GM19238 (cell line): ENCODE results near the gene JUN.

ENCODE experiments used
- DNase-seq: peaks from one replicate; pipeline ENCODE4 v3.0.0; 2011; ENCODE audit warnings: low spot score; ENCODE audit not compliant: insufficient read length

Gene JUN

DNA sequence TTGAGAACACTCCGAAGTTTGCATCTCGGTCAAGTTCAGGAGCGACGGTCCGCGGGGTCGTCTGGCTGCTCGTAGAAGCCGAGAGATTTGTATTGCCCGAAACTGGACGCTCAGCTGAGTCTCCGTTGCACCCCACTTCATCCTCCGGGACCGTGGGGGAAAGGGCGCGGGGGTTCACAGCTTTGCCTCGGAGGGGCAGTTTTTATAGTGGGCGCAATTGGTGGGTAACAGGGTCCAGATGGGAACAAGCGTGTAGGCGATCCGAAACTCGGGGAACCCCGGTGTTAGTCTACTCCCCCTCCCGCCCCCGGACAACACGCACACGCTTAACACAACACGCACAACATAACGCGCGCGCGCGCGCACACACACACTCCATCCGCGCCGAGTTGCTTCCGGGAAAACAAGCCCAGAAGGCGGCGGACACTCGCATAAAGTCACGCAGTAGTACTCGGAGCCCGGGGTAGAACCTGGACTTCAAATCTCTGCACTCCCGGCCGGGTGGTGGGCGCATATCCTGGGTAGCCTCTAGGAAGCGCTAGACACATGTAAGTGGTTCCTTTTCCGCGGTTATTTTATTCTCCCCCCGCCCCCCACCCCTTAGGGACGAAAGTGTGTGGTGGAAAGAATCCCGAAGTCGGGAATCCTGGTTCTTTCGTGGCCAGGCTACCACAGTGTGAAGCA lies 1.1 kb upstream of the JUN start:
- DNase-seq, result peak; percentile 19

DNA sequence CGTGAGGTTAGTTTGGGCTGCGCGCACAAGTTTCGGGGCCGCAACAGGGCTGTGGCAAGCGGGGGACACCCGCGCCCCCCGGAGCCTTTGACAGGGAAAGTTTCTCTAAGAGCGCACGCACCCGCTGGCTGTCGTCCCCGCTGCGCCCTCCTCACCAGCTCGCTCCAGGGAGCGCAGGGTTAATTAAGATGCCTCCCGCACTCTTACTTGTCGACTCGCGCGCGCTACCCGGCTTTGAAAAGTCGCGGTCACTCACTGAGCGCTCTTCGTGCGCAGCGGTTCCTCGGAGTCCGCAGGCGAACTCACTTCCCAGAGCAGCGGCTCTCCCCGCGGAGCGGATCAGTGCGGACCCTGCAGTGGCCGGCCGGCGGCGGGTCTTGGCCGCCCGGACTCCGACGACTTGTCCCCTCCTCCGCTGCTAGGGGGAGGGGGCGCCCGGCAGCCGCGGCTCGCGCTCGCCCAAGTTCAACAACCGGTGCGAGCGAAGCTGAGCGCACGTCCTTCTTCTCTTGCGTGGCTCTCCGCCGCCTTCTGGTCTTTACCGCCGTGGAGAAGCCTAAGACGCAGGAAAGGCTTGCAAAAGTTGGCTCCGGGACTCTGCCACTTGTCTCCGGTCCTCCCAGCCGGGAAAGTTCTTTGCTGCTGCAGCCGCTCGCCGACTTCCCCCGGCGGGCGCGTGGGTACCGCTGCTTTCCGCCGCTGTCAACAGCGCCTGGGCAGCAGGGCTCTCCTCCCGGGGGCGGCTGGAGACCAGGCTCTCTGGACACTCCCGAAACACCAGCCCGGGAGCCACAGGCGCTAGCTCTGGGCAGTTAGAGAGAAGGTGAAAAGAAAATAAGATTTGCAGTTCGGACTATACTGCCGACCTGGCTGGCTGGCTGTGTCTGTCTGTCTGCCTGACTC lies 506 bp downstream of the JUN start:
- peak; percentile 33 for DNase-seq

DNA sequence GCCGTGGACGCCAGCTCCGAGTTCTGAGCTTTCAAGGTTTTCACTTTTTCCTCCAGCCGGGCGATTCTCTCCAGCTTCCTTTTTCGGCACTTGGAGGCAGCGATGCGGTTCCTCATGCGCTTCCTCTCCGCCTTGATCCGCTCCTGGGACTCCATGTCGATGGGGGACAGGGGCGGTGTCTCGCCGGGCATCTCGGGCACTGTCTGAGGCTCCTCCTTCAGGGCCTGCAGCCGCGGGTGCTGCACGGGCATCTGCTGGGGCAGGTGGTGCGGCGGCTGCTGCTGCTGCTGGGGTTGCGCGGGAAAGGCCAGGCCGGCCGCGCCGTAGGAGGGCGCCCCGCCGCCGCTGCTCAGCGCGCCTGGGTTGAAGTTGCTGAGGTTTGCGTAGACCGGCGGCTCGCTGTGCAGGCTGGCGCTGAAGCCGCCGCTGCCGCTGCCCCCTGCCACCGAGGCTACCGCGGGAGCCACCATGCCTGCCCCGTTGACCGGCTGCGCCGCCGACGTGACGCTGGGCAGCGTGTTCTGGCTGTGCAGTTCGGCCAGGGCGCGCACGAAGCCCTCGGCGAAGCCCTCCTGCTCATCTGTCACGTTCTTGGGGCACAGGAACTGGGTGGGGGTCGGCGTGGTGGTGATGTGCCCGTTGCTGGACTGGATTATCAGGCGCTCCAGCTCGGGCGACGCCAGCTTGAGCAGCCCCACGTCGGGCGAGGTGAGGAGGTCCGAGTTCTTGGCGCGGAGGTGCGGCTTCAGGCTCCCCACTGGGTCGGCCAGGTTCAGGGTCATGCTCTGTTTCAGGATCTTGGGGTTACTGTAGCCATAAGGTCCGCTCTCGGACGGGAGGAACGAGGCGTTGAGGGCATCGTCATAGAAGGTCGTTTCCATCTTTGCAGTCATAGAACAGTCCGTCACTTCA lies 1.4 kb downstream of the JUN start:
- peak; percentile 34 for DNase-seq

DNA sequence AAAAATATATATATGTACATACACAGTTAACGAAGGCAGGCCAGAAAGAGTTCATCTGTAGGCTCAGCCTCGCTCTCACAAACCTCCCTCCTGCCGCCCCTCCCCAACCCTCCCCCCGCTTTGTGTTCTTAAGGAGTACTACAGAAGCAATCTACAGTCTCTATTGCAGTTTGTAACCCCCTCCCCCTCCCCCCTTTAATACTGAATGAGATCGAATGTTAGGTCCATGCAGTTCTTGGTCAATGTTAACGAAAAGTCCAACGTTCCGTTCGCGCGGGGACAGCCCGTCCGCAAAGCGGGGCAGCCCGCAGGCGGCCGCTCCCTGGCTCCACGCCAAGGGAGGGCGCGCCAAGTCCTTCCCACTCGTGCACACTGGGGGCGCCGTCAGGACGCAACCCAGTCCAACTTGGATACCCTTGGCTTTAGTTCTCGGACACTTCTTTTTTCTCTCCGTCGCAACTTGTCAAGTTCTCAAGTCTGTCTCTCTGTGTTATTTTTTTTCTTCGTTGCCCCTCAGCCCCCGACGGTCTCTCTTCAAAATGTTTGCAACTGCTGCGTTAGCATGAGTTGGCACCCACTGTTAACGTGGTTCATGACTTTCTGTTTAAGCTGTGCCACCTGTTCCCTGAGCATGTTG lies 2.2 kb downstream of the JUN start:
- DNase-seq, result peak; percentile 26

DNA sequence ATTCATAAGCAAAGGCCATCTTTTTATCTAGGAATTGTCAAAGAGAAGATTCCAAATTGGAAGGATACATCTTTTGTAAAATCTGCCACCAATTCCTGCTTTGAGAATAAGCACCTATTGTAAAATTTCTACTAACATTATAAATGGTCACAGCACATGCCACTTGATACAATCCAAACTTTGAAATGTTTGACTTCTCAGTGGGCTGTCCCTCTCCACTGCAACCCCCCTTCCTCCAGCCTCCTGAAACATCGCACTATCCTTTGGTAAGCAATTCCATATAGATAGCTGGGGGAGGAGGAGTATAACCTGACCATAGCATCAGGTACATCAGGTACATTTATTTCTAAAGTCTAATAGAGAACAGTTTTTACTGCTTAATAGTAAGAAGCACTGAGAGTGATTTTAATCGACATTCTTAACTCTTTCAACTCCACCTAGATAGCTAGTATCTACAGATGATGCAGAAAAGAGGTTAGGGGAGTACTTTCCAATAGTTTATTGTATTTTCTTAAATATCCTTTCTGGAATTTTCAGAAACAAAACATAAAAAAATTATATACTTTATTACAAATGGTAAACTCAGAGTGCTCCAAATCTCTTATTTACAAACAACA lies 2.9 kb downstream of the JUN start:
- no peak for DNase-seq

DNA sequence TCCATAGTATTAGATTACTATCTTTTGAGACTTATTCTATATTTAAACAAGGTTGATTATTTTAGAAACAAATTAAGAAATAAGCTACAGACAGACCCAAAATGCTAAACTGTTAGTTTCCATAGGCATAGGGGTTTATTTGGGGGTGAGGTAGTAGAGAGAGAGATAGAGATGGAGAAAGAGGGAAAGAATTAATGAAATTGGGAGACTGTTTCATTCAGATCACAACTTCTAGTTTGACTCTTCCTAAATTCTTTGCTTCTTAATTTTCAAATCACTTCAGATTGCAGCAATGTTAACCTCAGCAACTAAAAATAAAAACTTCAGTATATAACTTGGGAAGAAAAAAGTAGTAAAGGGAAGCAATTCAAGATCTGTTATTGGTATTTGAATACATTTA lies 3.4 kb downstream of the JUN start:
- DNase-seq, result no peak

DNA sequence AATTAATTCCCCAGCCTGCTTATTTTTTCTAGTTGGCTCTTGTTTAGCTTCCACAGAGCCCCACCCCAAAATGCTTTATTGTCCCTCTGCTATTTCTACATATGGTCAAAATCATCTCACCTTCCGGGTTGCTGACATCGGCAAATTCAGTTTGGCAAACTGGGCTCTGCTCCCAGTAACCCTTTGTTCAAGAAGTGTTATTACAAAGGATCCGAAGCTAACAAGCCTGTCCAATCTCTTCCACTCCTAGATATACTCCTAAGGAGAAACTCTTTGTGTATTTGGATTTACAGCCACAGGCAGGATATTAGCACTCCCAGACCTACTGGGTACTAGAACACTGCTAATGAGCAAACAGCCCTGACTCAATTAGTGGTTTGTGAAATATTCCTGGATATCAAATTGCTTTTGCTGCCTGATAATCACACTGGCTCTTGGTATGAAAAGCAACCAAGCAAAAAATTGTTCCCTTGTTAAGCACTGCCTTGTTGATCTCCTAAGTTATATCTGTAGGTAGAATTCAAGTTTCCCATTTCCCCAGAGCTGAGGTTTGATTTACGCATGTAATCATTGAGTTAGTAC lies 4.0 kb downstream of the JUN start:
- no peak for DNase-seq

DNA sequence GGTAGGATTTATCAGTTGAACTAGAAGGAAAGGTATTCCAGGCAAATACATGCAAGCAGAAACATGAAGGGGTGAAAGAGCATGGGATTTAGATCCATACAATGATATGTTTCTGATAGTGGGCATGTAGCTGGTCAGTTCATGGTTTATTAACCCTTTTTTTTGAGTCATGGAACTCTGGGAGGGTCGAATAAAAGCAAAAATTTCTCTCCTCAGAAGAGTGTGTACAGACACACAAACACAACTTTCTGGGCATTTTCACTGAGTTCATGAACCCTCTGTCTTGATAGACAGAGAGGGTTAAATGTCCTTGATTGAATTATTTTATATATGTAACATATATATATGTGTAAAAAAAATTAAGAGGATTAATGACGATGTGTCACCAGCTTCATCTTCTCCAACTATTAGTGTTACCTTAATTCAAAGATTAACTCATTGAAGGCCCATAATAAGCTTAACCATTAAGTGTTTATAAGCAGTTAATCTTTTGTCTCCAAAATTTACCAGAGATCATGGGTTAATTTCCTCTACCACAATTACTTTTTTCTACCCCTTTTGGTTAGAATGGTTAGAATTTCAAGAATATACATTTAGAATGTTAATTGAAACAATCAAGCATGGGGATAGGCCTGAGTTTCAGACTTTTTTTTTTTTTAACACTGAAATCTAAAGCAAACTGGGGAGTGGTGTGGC lies 4.6 kb downstream of the JUN start:
- no peak for DNase-seq

DNA sequence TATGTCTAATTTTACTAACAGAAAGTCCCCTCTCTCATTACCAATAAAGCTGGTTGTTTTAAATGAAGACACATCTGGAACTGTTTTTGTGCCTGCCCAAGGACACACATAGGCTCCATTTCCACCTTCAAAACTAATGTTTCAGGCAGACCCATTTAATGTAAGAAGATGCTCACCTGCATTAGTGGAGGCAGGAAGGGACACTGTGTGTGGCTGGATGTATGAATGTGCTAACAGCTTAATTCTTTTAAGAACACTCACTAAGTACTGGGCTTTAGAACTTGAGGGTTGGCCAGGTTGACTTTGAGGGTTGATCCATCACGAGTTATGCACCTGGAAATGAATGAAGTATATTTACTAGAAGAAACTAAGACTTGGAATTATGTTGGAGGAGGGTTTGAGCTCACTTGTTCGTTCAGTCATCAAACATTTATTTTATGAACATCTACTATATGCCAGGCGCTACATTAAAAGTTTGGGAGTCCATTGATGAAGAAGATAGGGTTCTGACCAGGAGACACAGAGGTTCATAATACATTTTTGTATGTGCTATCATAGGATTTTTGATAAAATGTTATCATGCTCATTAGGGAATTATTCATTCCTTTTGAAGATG lies 5.4 kb downstream of the JUN start:
- no peak for DNase-seq

DNA sequence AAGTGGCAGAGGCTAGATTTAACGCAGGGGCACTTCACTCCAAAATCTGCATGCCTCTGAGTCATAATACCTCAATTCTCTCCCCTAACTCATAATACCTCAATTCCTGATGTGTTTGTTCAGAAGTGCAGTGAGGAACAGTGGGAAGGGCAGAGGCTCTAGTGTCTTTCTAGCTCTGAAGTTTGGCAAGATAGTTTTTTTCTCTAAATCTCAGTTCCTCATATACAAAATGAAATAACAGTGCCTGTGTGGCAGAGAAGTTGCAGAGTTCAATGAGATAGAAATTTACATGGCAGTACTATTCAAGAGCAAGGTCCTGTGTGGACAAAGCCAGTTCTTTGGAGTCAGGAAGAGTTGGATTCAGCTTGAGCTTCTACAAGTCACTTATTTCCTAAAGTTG lies 9.8 kb downstream of the JUN start:
- DNase-seq, result no peak

DNA sequence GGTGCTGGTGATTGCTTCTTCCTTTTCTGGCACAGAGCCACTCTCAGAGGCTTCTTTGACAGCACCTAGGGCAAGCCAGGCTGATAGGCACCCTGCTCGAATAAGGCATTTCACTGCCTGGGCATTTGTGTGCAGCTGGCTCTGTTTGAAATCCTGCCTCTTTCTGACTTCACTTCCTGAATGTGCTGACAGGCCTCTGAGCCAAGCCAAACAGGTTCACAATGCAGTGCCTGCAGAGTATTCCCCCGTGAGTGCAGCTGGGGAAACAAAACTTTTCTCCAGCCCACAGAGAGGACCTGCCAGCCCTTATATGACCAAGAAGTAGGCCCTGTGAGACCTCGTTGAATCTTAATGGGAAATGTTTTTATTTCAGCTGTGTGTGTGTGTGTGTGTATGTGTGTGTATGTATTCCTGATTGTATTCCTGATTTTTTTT lies 10.4 kb downstream of the JUN start:
- peak; percentile 23 for DNase-seq

DNA sequence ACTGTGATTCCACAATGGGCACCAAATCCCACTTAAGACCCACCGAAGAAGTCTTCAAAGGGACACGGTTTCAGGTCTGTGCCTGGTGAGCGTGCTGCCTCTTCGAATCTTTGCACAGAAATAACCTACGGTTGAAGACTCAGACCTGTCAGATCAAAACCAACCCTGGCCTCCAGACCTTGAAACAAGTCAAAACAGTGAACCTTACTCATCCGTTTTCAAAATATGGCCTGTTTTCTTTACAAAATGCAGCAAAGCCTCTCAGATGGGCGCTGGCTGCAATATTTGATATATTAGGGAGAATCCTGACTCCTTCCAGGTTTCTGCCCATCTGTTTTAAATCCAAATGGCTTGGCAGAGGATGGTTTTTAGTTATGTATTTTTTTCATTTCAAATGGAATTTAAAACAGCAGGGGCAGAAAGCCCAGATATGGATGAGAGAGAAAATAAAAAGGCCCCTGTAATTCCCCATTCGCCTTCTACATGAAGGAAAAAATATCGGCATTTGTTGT lies 14.0 kb downstream of the JUN start:
- no peak for DNase-seq

DNA sequence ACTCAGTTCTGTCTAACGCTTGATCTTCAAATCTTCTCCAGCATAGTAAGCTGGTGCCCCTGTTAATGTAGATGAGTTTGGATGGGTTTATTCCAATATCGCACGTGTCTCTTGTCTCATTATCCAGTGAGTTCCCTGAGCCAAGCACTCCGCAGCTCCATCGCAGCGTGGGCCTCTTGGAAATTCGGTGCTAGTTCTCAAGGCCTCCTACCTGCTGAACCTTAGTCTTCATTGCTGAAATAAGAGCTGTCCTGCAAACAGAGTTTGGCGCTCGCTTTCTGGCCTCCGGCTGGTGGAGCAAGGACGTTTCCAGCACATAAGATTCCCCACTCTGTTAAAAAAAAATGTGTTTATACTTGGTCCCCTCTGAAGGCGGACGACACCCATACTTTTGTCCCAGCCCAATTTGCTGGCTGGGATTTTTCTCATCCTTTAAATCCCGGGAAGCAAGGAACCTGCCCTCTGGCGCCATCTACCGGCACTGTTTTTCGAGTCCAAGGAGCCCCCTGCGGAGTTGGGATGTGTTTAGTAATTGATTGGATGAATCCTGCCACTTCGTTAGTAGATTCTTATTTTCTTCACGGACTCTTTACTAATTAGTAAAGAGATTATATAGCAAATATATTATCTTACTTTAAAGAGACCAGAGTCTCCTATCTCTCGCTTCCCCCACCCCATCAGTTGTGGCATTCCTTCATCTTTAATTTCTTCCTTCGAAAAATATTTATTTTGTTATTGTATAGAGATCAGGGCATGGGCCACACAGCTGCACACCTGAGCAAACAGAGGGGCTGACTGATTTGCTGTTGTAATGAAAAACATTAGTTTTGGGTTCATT lies 14.7 kb downstream of the JUN start:
- no peak for DNase-seq

DNA sequence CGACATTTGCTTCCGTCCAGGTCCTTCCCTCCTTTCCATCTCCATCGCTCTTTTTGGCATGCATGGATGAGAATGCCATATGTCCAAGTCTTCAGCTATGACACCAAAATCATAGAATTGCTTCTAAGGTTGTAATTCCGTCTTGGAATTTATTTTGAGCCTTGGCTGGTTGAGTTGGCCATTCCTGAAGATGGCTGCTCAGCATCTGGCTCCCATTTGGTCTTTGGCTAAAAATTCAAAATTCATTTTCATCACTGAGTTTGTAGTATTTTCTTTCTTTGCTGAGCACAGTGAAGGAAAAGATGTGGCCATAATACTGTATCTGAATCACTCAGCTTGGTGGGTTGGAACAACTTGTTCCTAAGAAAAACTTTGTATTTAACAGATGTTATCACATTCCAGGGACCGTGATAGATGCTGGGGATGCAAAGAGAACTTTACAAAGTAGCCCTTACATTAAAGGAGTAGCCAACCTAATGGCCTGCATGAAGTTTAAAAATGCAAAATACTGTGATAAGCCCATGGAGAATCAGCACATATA lies 15.6 kb downstream of the JUN start:
- no peak for DNase-seq

DNA sequence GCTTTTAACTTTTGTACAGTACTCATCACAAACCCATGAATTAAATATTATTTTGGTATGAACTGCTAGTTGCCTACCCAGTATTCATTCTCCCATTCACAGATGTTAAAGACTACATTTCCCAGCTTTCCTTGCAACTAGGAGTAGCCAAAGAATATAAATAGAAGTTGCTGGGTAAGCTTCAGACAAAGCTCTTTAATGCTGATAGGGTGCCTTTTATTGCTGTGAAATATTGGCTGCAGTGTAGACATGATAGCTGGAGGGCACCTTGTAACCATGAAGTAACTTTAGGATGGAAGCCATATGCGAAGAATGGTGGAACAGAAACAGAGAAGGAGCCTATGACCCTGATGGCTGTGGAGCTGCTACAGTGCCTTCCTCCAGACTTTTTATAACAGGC lies 16.7 kb downstream of the JUN start:
- no peak for DNase-seq

DNA sequence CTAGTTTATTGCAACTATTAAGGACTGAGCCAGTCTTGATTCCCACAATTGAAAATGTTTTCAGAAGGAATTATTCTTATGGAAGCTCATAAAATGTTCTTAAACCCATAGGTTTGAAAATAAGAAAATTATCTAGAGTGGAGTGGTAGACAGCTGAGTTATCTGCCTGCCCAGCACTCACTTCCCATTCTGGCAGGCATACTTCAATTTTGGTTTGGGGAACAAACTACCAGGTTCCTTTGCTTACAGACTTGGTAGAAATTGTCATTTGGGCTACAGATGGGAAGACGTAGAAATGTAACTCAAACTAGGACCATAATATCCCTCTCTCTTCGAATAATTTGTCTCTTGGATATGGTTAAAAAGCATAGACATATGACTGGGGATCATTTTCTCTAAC lies 18.4 kb downstream of the JUN start:
- DNase-seq, result no peak

DNA sequence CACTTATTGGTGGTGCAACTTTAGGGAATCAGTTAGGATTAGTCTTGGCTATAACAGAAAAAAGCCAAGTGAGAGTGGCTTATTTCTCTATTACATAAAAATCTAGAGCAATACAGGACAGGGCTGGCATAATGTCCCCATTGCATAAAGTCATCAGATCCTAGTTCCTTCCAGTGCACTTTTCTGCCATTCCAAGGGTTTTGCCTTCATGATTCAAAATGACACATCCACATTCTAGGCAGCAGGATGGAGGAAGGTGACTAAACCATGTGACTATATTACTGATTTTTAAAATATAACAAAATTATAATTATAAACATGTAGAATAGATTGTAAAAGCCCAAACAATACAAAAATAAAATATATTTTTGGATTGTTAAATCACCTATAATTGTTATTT lies 18.8 kb downstream of the JUN start:
- DNase-seq, result no peak
